Measurements from ENCODE around the gene CBX1.
A peak's percentile ranks its signal among the peaks of the same experiment; 100 is the strongest.

Gene CBX1

DNA sequence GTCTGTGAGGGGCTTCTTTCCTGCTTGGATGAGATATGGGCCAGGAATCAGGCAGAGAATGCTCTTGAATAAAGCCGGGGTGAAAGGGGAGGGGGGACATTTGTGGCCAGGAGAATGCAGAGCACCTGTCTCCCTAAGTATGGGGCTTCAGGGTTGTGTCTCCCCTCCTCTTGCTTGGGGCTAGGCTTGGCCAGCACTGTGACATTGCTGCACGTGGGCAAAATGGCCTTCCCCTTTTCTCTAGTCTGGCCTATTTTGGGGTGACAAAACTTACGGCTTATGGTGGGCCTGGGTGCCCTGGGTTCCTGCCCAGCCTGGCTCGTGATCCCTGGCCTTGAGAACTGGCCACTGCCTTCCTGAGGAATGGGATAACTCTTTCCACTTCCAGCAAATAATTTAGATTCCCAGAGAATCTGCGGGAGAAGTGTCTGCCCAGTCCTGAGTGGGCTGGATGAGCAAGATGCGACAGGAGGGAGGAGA lies 47.5 kb downstream of the CBX1 start:
- DNase-seq (ENCODE audit: low read depth): no peak
- TF ChIP-seq, protein P1, sequence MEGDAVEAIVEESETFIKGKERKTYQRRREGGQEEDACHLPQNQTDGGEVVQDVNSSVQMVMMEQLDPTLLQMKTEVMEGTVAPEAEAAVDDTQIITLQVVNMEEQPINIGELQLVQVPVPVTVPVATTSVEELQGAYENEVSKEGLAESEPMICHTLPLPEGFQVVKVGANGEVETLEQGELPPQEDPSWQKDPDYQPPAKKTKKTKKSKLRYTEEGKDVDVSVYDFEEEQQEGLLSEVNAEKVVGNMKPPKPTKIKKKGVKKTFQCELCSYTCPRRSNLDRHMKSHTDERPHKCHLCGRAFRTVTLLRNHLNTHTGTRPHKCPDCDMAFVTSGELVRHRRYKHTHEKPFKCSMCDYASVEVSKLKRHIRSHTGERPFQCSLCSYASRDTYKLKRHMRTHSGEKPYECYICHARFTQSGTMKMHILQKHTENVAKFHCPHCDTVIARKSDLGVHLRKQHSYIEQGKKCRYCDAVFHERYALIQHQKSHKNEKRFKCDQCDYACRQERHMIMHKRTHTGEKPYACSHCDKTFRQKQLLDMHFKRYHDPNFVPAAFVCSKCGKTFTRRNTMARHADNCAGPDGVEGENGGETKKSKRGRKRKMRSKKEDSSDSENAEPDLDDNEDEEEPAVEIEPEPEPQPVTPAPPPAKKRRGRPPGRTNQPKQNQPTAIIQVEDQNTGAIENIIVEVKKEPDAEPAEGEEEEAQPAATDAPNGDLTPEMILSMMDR (conservative IDR thresholded peaks at IDR 0.05; ENCODE audit: control insufficient read depth, insufficient read depth, low read depth, low read length): no peak
- no peak overlapping the region for H3K4me3 ChIP-seq (ENCODE audit: control insufficient read depth, low read depth, low read length)

- peak; percentile 52 for DNase-seq (ENCODE audit: low read depth)
- TF ChIP-seq, protein P1 (conservative IDR thresholded peaks at IDR 0.05; ENCODE audit: control insufficient read depth, insufficient read depth, low read depth, low read length): no peak
- H3K4me3 ChIP-seq (ENCODE audit: control insufficient read depth, low read depth, low read length): no peak overlapping the region
Observed at GRCh38 chr17:48052956-48053757, 48.1 kb downstream of the CBX1 start.

DNA sequence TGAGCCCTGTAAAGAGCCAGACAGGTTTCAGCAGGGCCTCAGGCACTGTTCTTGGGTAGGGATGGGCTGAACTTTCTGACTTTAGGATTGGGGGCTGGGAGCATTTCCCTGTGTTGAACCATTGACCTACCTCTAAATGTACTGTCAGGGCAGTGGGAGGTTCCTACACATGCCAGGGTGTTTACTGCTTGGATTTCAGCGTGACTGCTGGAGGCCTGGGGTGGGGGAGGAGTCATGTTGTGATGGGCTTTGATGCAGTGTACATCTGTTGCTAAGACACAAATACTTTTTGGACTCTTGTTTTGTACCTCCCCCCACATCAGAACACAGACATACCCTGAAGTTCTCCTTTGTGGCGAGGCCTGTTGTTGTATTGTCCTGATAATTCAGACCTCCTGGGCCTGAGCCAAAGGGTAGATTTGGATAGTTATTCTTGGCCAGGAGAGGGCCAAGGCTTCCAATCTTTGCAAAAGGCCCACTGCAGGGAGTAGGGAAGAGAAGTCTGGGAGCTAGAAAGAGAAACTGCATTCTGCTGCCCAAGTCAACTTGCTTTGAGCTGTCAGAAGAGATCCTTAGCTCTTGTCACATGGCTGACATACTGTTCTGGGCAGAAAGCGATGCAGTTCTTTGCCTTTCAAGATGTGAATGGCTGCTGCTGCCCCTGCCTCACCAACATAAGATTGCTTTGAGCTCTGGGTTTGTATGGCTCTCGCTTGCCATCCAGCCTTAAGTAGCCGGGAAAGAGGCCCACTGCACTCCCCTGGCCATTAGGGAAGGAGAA lies 49.4 kb downstream of the CBX1 start:
- peak; percentile 90 for DNase-seq (ENCODE audit: low read depth)
- H3K4me3 ChIP-seq (ENCODE audit: control insufficient read depth, low read depth, low read length): peak overlapping the region; percentile 5
- TF ChIP-seq, protein P1 (conservative IDR thresholded peaks at IDR 0.05; ENCODE audit: control insufficient read depth, insufficient read depth, low read depth, low read length): peak; percentile 19

GRCh38 chr17:48051283-48051682 lies 50.0 kb downstream of the CBX1 start:
- no peak for DNase-seq (ENCODE audit: low read depth)
- TF ChIP-seq, protein P1 (conservative IDR thresholded peaks at IDR 0.05; ENCODE audit: control insufficient read depth, insufficient read depth, low read depth, low read length): no peak
- no peak overlapping the region for H3K4me3 ChIP-seq (ENCODE audit: control insufficient read depth, low read depth, low read length)

GRCh38 chr17:48048384-48049126 lies 52.7 kb downstream of the CBX1 start:
- DNase-seq (ENCODE audit: low read depth): peak; percentile 92
- H3K4me3 ChIP-seq (ENCODE audit: control insufficient read depth, low read depth, low read length): peak overlapping the region; percentile 86
- TF ChIP-seq, protein P1 (conservative IDR thresholded peaks at IDR 0.05; ENCODE audit: control insufficient read depth, insufficient read depth, low read depth, low read length): no peak

DNA sequence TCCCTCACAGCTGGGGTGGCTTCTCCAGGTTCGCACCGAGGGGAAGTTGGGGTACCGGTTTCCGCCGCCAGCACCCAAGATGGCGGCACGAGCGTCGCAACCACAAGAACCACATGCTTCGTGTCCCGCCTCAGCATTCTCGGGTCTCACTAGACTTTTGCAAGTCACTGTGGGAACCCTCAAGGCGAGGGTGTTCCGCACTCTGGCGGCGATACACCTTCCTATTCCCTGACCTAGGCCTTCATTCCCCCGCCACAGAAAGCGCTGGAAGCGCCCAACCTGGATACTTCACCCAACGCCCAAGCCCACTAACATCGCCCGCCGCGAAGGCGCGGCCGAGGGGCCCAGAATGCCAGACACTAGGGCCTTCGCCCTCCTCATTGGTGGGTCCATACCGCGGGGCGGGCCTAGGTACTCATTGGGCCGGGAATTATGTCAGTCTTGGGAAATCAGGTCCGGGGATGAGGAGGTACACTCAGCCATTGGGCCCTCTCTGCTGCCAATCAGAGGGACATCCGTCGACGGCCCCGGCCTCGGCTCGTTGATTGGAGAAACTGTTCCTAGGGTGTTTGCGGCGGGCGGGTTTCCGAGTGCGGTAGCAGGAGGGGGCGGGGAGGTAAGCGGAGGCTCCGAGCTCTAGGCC lies 53.4 kb downstream of the CBX1 start, which contains the start of gene NFE2L1:
Gene NFE2L1 (plus strand): TSS at position 619 of the 643 bp plus-strand sequence. CDS start 2,760 bp downstream, outside the sequence.
- peak within 1 kb of the TSS; percentile 86 for H3K4me3 ChIP-seq (ENCODE audit: control insufficient read depth, low read depth, low read length)
- DNase-seq (ENCODE audit: low read depth): peak; percentile 100
- TF ChIP-seq, protein P1 (conservative IDR thresholded peaks at IDR 0.05; ENCODE audit: control insufficient read depth, insufficient read depth, low read depth, low read length): no peak

All from fibroblast of mammary gland (primary cell).